Lower lobe of right lung (tissue), 2 donors: Measurements from ENCODE around the gene HUWE1. TPM values are rescaled to one million over a fixed set of nuclear protein-coding genes. Genes with fewer than 3 reads are reported as not detected.

ENCODE experiments used
- ATAC-seq, 2 donors: fragments of 200-7000 bp; cut with Tn5 transposase; one replicate each; pipeline ENCODE4 v1.9.1; 2020 to 2022; ENCODE audit warnings: mild to moderate bottlenecking in 2 of 2, moderate library complexity in 2 of 2
- DNase-seq: peaks from one replicate; pipeline ENCODE4 v3.0.0-alpha.2; 2020
- H3K27ac ChIP-seq: fragments of 200-600 bp; one replicate; pipeline ENCODE4 v1.8.0; 2022
- H3K27me3 ChIP-seq: fragments of 200-600 bp; one replicate; pipeline ENCODE4 v1.8.0; 2022; ENCODE audit warnings: low read depth
- H3K36me3 ChIP-seq: fragments of 200-600 bp; one replicate; pipeline ENCODE4 v1.8.0; 2022; ENCODE audit warnings: mild to moderate bottlenecking
- H3K4me1 ChIP-seq: fragments of 200-600 bp; one replicate; pipeline ENCODE4 v1.8.0; 2022
- H3K4me3 ChIP-seq: fragments of 200-600 bp; one replicate; pipeline ENCODE4 v1.8.0; 2022; ENCODE audit warnings: mild to moderate bottlenecking
- H3K9me3 ChIP-seq: fragments of 200-600 bp; one replicate; pipeline ENCODE4 v1.8.0; 2022
- CTCF ChIP-seq: fragments of 200-600 bp; IDR thresholded peaks from one replicate; pipeline ENCODE4 v1.8.0; 2022; ENCODE audit warnings: antibody characterized with exemption, mild to moderate bottlenecking
- intact Hi-C: fragments of 100-400 bp; cut with DNase I; formaldehyde crosslinking; loops from one replicate; pipeline ENCODE4 v1.11.0; 2022
- total RNA-seq: library from RNA; stranded (reverse); fragmentation: NEBNext Ultra II Directional; extraction: Animal tissue kit (Norgen Biotek cat#: 25700); gene quantifications from one replicate; pipeline ENCODE4 v1.2.1, GENCODE V29; 2021
- donor health status: DM: no; HTN: yes; CAD: no; lungs with severe emphysema.

HUWE1 gene
- total RNA-seq, 1 donor from 2014 or later: 162 TPM

- intact Hi-C loops: no loop called here
- DNase-seq (no peak), ATAC-seq (no peak)
- Histone ChIP-seq H3K4me1 (no peaks in the 10 kb centered on the region), H3K27me3 (no peaks in the 10 kb centered on the region), H3K36me3 (peaks cover 99% of the 10 kb centered on the region), H3K9me3 (no peaks in the 10 kb centered on the region), H3K27ac (no peak overlapping the region), H3K4me3 (no peak overlapping the region)
- no peak for TF ChIP-seq CTCF
Observed at GRCh38 chrX:53571494-53571893, 115.0 kb downstream of the HUWE1 start.

- intact Hi-C loops: no loop called here
- no peaks in the 10 kb centered on the region for H3K9me3 ChIP-seq
- H3K27ac ChIP-seq: no peak overlapping the region
- H3K27me3 ChIP-seq: no peaks in the 10 kb centered on the region
- H3K4me1 ChIP-seq: no peaks in the 10 kb centered on the region
- DNase-seq: no peak
- no peak for ATAC-seq
- peaks cover 97% of the 10 kb centered on the region for H3K36me3 ChIP-seq
- TF ChIP-seq CTCF: no peak
- no peak overlapping the region for H3K4me3 ChIP-seq
Observed at GRCh38 chrX:53563324-53563723, 123.2 kb downstream of the HUWE1 start.

GRCh38 chrX:53561912-53562311 is 124.6 kb downstream of the HUWE1 start:
- DNase-seq (no peak), ATAC-seq (no peak)
- Histone ChIP-seq H3K27ac (no peak overlapping the region), H3K4me1 (no peaks in the 10 kb centered on the region), H3K4me3 (no peak overlapping the region), H3K9me3 (no peaks in the 10 kb centered on the region), H3K36me3 (peaks cover 98% of the 10 kb centered on the region), H3K27me3 (no peaks in the 10 kb centered on the region)
- no peak for TF ChIP-seq CTCF
- intact Hi-C loops: no loop called here

- no peaks in the 10 kb centered on the region for H3K27me3 ChIP-seq
- no peaks in the 10 kb centered on the region for H3K9me3 ChIP-seq
- no peak overlapping the region for H3K4me3 ChIP-seq
- no peak for DNase-seq
- H3K27ac ChIP-seq: no peak overlapping the region
- intact Hi-C loops: no loop called here
- TF ChIP-seq CTCF: no peak
- no peak for ATAC-seq
- no peaks in the 10 kb centered on the region for H3K4me1 ChIP-seq
- peaks cover 96% of the 10 kb centered on the region for H3K36me3 ChIP-seq
Observed at GRCh38 chrX:53558646-53559045, 127.9 kb downstream of the HUWE1 start.

- Histone ChIP-seq H3K9me3 (no peaks in the 10 kb centered on the region), H3K27ac (no peak overlapping the region), H3K4me1 (no peaks in the 10 kb centered on the region), H3K4me3 (no peak overlapping the region), H3K36me3 (peaks cover 96% of the 10 kb centered on the region), H3K27me3 (no peaks in the 10 kb centered on the region)
- ATAC-seq (no peak), DNase-seq (no peak)
- TF ChIP-seq CTCF: no peak
- intact Hi-C loops: no loop called here
Observed at GRCh38 chrX:53556868-53557267, 129.7 kb downstream of the HUWE1 start.
